Thoracic aorta (tissue), 2 donors: Measurements from ENCODE around the gene FOXP1. TPM values are rescaled to one million over a fixed set of nuclear protein-coding genes. Genes with fewer than 3 reads are reported as not detected.
A peak's percentile ranks its signal among the peaks of the same experiment; 100 is the strongest.

ENCODE experiments used
- ATAC-seq: fragments of 150-250 bp; one replicate; pipeline ENCODE4 v1.8.0; 2017; ENCODE audit warnings: low read depth; ENCODE audit not compliant: insufficient number of reproducible peaks, low FRiP score
- DNase-seq: peaks from one replicate; pipeline ENCODE4 v3.0.0-alpha.2; 2020; ENCODE audit warnings: low spot score
- H3K27ac ChIP-seq, 2 donors: fragments of 200-600 bp; sonication (generic); 1 replicate in 1 of 2; 2 replicates in 1 of 2; pipeline ENCODE4 v1.5.1; 2016; ENCODE audit warnings: mild to moderate bottlenecking in 2 of 2, moderate library complexity in 2 of 2
- H3K27me3 ChIP-seq: fragments of 200-600 bp; sonication (generic); replicated peaks from 2 replicates; pipeline ENCODE4 v1.6.0; 2016; ENCODE audit warnings: mild to moderate bottlenecking; ENCODE audit not compliant: insufficient read depth
- H3K36me3 ChIP-seq: fragments of 200-600 bp; sonication (generic); one replicate; pipeline ENCODE4 v1.5.1; 2016
- H3K4me1 ChIP-seq, 2 donors: fragments of 200-600 bp; sonication (generic); 1 replicate in 1 of 2; 2 replicates in 1 of 2; pipeline versions ENCODE4 v1.5.1 to v1.6.0; 2016; ENCODE audit warnings: low read depth in 2 of 2, mild to moderate bottlenecking in 1 of 2; ENCODE audit not compliant: control insufficient read depth in 1 of 2
- H3K4me3 ChIP-seq: fragments of 200-600 bp; sonication (generic); 2 replicates; pipeline ENCODE4 v1.5.1; 2016; ENCODE audit warnings: mild to moderate bottlenecking
- H3K9me3 ChIP-seq: fragments of 200-600 bp; sonication (generic); 2 replicates; pipeline ENCODE4 v1.5.1; 2016
- total RNA-seq, 2 donors: library from RNA; depleted of rRNA; stranded (reverse); fragments of >200 nt; gene quantifications; one replicate each; pipeline versions ENCODE4 v1.1.0 to v1.2.3, GENCODE V29; 2016
- TF ChIP-seq, protein P1 (sequence below): fragments of 200-600 bp; sonication (generic); IDR thresholded peaks from one replicate; pipeline ENCODE4 v1.5.1; 2019; ENCODE audit warnings: antibody characterized with exemption

Gene FOXP1
- total RNA-seq, 2 donors from 2014 or later, result 176 to 255 TPM

- H3K27me3 ChIP-seq, result no peaks in the 10 kb centered on the region
- TF ChIP-seq, protein P1, sequence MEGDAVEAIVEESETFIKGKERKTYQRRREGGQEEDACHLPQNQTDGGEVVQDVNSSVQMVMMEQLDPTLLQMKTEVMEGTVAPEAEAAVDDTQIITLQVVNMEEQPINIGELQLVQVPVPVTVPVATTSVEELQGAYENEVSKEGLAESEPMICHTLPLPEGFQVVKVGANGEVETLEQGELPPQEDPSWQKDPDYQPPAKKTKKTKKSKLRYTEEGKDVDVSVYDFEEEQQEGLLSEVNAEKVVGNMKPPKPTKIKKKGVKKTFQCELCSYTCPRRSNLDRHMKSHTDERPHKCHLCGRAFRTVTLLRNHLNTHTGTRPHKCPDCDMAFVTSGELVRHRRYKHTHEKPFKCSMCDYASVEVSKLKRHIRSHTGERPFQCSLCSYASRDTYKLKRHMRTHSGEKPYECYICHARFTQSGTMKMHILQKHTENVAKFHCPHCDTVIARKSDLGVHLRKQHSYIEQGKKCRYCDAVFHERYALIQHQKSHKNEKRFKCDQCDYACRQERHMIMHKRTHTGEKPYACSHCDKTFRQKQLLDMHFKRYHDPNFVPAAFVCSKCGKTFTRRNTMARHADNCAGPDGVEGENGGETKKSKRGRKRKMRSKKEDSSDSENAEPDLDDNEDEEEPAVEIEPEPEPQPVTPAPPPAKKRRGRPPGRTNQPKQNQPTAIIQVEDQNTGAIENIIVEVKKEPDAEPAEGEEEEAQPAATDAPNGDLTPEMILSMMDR, result no peak
- no peaks in the 10 kb centered on the region for H3K36me3 ChIP-seq
- DNase-seq (no peak), ATAC-seq (no peak)
- peaks cover 53 to 92% of the 10 kb centered on the region in 2 donors for H3K4me1 ChIP-seq
- H3K9me3 ChIP-seq, result no peaks in the 10 kb centered on the region
- peak overlapping the region; percentile 56 to 67 for H3K27ac ChIP-seq
- H3K4me3 ChIP-seq, result peak overlapping the region; percentile 2
Measured at GRCh38 chr3:71006810-71007785, 576.4 kb downstream of the FOXP1 start.

GRCh38 chr3:71005702-71006321, 577.7 kb downstream of the FOXP1 start:
- TF ChIP-seq, protein P1, result no peak
- DNase-seq (no peak), ATAC-seq (no peak)
- Histone ChIP-seq H3K4me3 (peak overlapping the region; percentile 21), H3K9me3 (no peaks in the 10 kb centered on the region), H3K27me3 (no peaks in the 10 kb centered on the region), H3K4me1 (peaks cover 54 to 93% of the 10 kb centered on the region in 2 donors), H3K27ac (peak overlapping the region; percentile 35 to 52), H3K36me3 (no peaks in the 10 kb centered on the region)

DNA sequence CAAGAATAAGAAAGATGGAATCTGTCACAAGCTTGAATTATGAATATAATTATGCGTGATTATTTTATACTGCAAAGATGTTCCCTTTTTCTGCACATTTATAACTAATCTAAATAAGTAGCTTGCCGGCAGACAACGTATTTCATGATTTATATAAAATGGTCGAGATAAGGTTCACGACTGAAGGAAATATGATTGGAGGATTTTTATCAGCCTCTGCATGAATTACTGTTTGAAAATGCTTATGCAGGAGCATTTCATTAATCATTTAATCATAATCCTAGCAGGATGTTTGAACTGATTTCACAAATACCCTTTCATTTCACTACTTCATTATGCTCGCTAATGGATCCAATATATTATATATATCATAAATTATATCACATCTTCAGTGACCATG, 580.0 kb downstream of the FOXP1 start:
- Histone ChIP-seq H3K27me3 (no peaks in the 10 kb centered on the region), H3K36me3 (no peaks in the 10 kb centered on the region), H3K4me3 (no peak overlapping the region), H3K9me3 (no peaks in the 10 kb centered on the region), H3K4me1 (peaks cover 50 to 83% of the 10 kb centered on the region in 2 donors), H3K27ac (no peak overlapping the region)
- TF ChIP-seq, protein P1, result no peak
- no peak for ATAC-seq
- no peak for DNase-seq

DNA sequence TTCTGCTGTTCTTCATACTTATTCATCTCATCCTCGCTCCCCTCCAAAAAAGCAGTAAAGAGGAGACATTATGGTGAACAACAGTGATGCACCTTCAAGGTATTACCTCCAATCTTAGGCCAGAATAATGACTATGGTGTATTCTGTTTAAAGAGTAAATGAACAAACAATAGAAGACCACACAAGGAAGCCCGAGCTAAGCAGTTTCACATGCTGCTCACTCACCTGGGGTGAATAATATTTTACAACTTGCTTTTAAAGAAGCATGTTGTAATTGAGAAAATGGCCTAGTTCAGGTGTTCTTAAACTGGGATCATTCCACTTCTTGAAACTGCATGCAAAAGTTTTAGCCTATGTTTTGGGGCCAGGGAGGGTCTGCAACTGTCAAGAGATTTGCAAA, 581.2 kb downstream of the FOXP1 start:
- Histone ChIP-seq H3K4me3 (no peak overlapping the region), H3K9me3 (no peaks in the 10 kb centered on the region), H3K27me3 (no peaks in the 10 kb centered on the region), H3K27ac (no peak overlapping the region), H3K4me1 (peaks cover 40 to 71% of the 10 kb centered on the region in 2 donors), H3K36me3 (no peaks in the 10 kb centered on the region)
- TF ChIP-seq, protein P1, result no peak
- DNase-seq (no peak), ATAC-seq (no peak)

DNA sequence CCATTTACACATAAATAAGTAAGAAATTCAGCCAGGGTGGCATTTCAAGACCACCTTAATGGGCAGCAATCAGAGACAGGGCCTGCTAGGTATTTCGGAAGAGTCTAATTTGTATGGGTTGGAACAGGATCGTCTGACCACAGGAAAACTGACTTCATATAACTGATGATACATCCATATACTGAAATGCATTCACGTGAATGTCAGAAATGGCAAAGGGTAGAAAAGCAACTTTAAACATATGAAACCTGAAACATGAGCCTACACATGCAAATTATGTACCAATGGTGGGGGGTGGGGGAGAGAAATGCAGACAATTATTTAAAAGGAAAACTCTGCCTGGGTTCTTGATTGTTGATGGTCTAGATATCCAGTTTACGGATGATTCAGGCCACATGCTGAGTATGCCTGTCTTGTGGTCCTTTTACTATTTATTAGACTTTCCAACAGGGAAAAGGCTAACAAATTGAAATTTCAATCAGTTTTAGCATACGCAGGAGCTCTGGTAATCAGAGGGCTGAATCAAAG, 582.2 kb downstream of the FOXP1 start:
- Histone ChIP-seq H3K4me1 (peaks cover 31 to 62% of the 10 kb centered on the region in 2 donors), H3K9me3 (no peaks in the 10 kb centered on the region), H3K36me3 (no peaks in the 10 kb centered on the region), H3K4me3 (no peak overlapping the region), H3K27me3 (no peaks in the 10 kb centered on the region), H3K27ac (no peak overlapping the region)
- no peak for ATAC-seq
- no peak for DNase-seq
- TF ChIP-seq, protein P1, result no peak
